ENCODE measurements around the gene LIPT2.

- TF ChIP-seq, protein P1, sequence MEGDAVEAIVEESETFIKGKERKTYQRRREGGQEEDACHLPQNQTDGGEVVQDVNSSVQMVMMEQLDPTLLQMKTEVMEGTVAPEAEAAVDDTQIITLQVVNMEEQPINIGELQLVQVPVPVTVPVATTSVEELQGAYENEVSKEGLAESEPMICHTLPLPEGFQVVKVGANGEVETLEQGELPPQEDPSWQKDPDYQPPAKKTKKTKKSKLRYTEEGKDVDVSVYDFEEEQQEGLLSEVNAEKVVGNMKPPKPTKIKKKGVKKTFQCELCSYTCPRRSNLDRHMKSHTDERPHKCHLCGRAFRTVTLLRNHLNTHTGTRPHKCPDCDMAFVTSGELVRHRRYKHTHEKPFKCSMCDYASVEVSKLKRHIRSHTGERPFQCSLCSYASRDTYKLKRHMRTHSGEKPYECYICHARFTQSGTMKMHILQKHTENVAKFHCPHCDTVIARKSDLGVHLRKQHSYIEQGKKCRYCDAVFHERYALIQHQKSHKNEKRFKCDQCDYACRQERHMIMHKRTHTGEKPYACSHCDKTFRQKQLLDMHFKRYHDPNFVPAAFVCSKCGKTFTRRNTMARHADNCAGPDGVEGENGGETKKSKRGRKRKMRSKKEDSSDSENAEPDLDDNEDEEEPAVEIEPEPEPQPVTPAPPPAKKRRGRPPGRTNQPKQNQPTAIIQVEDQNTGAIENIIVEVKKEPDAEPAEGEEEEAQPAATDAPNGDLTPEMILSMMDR (IDR thresholded peaks at IDR 0.05), result no peak
- no peak for TF ChIP-seq POLR2A (IDR thresholded peaks at IDR 0.05)
Observed at GRCh38 chr11:74535371-74536160, 42.0 kb upstream of the LIPT2 start.
